IPS DF 4.7 (cell line): Measurements from ENCODE around the gene MYH15.

Source experiments
- DNase-seq: peaks from one replicate; pipeline ENCODE4 v3.0.0-alpha.2; 2013; ENCODE audit warnings: low spot score; ENCODE audit errors: extremely low read depth

MYH15 gene

DNA sequence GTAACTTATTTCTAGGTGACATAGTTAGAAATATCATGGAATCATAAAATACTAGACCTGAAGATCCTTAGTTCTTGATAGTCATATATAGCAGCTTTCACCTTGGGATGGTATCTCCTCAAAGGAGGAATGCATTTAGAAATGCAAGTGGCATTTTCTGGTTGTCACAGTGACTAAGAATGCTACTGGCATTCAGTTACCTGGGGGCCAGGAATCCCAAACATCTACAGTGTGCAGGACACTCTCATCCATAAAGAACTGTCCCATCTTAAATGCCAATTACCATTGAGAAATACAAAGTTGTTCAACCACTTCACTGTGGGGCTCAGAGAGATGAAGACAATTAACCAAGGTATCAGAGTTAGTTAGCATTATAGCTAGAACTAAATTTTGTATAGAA, 36.7 kb downstream of the MYH15 start:
- DNase-seq, result no peak

DNA sequence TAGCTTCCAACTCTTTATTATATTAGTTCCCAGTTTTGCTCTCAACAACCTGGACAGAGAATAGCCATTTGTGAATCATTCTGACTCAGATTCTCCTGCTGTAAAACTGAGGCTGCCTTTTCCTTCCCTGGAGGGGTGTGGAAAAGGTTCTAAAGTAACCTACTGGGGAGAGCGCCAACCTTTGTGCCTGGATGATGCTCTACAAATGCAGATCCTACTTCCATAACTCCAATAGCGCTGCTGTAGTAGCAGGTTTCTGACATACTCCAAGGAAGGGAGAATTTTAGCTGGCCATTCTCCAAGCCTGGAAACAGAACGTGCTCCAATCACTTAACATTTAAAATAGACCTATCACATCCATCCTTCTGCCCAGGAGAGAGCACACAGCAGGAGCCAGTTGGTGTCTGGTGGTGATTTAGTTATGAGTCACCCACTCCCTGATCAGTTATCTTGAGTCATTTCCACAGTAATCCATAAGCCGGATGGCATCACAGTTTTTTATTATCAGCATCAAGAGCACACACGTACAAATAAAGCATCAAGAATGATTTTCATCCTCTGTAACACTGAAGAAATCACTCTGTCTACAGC, 38.3 kb downstream of the MYH15 start:
- no peak for DNase-seq

DNA sequence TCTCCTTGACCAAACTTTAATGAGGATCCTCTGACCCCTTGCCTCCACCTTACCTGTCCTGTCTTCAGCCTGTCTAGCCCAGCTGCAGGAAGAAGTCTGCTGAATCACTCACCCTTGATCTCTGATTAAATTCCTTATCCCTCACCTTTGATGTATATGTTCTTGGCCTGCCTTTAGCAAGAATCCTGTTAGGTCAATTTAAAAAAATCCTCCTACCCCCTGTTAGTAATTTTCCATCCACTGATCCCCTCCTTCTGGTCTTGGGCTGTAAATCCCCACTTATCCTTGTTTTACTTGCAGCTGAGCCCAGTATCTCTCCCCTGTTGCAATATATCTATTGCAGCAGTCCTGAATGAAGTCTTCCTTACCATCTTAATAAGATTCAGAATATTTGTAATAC, 39.0 kb downstream of the MYH15 start:
- no peak for DNase-seq

DNA sequence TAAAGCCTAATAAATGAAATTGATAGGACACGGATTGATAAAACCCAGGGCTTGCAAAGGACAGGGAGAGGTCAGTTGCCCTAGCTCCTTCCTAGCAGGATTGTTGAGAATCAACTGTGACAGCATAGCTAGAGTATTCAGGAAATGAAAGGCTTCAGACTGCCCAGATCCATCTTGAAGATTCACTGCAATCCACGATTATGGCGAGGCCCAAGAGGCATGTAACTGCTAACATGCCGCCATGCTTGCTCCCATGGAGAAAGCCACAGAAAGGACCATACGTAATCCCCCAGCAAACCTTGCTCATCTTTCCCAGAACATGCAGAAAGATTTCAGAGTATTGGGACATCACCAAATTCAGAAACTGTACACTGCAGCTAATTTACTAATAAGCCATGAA, 41.3 kb downstream of the MYH15 start:
- DNase-seq, result no peak

DNA sequence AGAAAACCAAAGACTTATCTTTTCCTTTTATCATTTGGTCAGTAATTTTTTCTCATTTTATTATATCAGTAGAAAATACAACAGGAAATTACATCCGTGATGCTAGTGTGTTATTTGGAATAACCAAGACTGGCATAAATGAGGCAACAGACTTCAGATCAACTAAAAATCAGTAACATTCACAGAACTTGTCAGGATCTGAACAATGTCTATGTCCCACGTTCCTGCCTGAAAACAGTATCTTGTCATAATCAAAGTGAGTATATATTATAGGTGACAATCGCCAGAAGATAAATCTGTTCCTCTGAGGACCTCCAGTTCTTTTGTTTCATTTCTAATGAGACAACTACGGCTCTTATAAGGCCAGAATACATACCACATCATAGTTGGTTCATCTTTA, 41.8 kb downstream of the MYH15 start:
- no peak for DNase-seq

DNA sequence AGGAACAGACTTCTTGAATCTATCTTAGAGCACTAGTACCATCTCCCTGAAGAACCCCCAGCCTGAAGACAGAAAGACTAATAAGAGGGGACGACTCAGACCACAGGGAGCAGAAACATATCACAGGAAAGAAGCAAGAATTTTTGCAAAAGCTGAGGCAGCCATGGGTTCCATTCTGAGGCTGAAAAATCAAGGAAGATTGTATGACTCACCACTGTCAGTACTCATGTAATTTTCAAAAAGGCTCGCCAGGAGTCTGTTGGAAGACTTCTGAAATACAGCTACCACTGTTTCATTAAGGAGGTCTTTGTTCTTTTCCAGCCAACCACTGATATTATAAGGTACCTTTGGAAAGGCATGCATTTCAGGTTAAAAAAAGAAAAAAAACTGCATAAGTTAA, 47.5 kb downstream of the MYH15 start:
- DNase-seq, result no peak

DNA sequence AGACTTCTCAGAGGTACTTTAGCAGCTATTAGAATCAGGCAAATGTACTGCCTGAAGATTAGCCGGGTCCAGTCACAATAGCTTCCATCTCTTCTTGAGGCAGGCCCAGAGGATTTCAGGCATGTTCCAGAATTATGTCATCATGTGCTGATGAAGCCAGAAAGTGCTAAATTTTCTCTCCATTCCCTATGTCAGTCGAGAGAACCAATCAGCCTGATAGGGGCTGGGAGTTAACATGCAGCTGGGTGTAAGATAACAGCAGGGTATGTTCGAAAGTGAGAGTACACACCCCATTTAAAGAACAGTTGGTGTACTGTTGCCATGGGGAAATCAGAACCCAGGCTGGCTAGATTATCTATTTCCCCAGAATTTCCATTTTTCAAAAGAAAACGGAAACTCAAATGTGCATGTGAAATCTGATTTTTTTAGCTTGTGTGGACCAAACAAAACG, 48.7 kb downstream of the MYH15 start:
- DNase-seq, result no peak

DNA sequence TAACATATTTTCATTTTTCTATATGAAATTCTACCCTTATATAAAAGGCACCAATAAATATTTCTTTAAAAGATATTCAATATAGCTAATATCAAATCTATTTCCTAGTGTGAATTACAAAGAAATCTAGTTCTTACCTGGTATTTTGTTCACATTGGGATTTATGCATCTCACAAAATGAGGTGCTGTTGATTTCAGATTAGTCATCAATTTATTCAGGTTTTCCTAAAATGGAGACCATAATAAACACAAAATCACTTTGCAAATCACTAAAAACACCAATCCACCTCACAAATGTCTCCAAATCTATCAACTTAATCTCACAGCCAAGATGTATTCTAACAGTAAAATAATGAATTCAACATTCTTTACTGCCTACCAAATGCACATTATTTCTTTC, 51.2 kb downstream of the MYH15 start:
- no peak for DNase-seq

DNA sequence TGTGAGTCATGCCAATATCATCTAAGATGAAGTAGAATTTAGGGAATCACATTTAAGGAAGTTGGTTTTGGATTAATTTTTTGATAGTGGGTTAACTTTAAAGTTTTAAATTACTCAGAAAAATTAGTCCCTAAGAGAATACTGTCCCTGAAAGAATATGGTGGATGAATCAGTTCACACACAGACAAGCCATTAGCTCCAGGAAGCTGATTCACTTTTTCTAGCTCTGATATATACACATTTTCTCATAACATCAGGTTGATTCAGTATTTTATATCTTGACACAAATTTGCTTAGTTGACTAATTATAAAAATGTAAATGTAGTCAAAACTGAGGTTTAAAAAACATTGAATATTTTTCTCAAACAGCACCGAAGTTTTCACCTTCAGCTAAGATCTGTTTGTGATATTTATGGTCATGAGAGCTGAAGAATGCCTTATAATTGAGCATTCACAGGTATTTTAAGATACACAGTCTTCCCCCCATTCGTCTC, 55.1 kb downstream of the MYH15 start:
- no peak for DNase-seq

DNA sequence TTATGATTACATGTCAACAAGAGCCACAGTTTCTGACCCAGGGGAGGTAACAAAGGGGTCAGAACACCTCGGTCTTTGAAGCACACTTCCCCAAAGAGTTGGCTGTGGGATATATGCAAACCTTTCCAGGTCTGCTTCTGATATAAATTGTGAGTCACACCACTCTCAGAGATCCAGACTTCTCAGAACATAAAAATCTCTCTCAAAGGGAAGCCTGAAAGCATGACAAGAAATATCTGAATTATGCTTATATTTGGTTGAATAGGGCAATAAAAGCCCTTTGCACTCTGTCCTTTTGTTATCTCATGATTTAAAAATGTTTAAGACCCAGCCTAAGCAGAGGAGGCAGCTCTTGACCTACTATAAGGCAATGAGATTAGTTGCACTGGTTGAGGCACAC, 56.8 kb downstream of the MYH15 start:
- DNase-seq, result no peak

DNA sequence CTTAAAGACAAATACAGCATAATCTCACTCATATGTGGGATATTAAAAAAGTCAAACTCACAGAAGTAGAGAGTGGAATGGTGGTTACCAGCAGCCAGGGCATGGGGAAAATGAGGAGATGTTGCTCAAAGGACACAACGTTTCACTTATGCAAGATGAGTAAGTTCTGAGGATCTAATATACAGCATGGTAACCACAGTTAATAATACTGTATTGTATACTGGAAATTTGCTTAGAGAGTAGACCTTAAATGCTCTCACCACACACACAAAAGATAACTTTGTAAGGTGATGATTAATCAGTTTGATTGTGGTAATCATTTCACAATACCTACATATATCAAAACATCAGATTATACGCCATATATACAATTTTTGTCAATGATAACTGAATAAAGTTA, 60.0 kb downstream of the MYH15 start:
- DNase-seq, result no peak

DNA sequence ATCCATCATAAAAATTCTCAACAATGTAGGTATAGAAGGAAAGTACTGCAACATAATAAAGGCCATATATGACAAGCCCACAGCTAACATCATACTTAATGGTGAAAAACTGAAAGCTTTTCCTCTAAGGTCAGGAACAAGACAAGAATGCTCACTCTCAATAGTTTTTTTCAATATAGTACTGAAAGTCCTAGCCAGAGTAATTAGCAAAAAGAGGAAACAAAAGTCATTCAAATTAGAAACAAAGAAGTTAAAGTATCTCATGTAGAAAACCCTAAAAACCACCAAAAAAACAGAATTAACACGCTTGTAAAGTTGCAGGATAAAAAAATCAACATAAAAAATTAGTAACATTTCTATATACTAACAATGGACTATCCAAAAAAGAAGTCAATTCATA, 61.8 kb downstream of the MYH15 start:
- no peak for DNase-seq

DNA sequence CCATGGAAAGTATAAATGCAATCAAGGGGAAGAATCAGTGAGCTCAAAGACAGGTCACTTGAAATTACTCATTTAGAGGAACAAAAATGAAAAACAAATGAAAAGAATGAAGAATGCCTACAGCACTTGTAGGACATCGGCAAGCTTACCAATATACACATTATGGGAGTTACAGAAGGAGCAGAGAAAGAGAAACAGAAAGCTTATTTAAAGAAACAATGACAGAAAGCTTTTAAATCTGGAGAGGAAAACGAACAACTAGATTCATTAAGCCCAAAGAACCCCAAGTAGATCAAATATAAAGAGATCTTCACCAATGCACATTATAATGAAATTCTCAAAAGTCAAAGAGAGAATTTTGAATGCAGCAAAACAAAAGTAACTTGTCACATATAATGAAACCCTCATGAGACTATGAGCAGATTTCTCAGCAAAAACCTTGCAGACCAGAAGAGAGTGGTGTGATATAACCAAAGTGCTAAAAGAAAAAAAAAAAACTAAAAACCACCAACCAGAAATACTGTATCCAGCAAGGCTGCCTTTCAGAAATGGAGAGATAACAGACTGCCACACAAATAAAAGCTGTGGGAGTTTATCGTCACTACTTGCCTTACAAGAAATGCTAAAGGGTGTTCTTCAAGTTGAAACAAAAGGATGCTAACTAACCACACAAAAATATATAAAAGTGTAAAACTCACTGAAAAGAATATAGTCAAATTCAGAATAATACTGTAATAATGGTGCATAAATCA, 63.1 kb downstream of the MYH15 start:
- DNase-seq, result no peak

DNA sequence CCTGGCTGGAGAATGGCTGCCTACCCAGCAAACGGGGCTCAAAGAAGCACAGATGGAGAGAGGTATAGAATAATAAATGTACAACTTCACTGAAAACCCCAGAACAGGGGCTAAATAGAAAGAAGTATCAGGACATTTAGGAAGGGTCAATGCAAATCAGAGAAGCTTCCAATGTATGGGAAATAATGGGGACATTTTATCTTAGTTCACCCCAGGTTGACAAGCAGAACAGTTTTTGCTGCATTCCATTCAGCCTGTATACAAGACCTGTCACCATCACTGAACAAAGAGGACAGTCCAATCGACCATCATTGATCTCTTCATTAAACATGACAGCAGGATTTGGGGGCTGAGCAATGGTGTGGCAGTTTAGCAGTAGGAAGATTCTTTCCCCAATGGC, 68.1 kb downstream of the MYH15 start:
- DNase-seq, result no peak

DNA sequence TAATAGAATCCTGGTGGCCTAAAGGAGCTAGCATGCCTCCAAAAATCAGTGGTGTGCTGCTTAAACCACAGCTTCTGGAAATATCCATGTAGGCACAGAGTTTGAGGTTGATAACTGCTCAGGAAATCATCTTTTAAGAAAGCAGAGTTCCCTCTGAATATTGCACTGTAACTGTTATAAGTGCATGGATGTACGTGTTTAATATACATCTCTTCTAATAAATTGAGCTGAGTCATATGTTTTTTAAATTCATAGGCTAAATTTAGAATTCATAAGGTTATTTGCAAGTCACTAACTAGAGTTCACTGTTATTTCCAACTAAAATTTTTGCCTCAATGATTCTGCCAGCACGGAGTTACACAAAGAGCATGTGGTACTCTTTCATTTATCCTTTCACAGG, 68.9 kb downstream of the MYH15 start:
- DNase-seq, result no peak

DNA sequence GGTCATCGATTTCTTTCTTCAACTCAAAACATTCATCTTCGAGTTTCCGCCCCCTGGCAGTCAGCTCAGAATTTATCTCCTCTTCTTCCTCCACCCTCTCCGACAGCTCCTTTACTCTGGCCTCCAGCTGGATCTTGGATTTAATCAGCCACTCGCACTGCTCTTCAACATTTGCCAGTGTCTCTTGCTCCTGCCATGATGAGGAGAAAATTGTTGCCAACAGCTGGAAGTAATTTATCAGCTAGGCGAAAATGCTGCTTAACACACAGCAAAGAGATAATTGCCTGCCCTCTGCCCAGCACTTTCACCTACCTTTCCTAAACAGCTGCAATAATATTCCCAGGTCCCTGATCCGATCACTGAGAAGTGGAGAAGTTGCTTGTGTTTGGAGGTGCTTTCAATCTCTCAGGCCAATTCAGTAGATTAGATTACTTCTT, 69.3 kb downstream of the MYH15 start:
- DNase-seq, result no peak

DNA sequence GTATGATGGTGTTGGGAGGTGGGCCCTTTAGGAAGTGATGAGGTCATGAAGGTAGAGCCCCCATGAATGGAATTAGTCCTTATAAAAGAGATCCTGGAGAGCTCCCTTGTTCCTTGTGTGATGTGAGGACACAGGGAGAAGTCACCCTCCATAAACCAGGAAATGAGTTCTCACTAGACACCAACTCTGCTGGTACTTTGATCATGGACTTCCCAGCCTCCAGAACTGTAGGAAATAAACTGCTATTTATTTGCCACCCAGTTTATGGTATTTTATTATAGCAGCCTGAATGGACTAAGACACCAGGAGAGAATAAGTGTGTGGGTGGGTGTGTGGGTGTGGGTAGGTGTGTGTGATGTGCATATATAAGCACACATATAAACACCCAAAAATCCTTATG, 71.9 kb downstream of the MYH15 start:
- no peak for DNase-seq

DNA sequence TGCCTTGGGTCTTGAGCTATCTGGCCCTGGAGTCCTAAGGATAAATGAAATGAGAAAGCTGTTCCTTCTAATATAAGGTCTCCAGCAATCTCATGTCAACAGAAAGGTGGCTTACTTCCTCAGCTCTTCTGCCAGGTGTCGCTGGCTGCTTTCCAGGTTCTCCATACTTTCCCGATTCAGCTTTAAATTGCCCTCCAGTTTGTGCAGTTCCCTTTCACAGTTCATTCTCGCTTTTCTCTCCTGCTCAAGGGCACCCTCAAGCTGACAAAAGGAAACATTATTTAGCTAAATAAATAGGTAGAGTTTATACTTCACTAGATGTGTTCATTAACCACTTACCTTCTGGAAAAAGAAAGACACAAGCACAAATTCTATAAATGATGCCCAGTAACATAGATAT, 73.0 kb downstream of the MYH15 start:
- DNase-seq, result no peak

DNA sequence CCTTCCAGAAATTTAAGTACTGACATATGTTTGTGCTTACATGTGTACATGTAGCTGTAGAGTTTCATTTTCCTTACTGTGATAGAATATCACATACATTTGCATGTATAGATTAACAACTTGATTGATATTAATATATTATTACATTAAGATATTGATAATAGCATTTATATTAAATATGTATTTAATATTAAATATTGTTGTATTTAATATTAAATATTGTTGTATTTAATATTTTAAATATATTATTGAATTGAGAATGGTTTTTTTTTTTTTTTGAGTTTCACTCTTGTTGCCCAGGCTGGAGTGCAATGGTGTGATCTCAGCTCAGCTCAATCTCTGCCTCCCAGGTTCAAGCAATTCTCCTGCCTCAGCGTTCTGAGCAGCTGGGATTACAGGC, 76.5 kb downstream of the MYH15 start:
- no peak for DNase-seq

DNA sequence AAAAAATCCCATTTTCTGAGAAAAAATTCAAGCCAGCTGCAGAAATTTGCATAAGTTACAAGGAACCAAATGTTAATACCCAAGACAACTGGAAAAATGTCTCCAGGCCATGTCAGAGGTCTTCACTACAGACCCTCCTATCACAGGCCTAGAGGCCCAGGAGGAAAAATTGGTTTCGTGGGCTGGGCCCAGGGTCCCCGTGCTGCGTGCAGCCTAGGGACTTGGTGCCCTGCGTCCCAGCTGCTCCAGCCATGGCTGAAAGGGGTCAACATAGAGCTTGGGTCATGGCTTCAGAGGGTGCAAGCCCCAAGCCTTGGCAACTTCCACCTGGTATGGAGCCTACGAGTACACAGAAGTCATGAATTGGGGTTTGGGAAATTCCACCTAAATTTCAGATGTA, 78.0 kb downstream of the MYH15 start:
- no peak for DNase-seq

DNA sequence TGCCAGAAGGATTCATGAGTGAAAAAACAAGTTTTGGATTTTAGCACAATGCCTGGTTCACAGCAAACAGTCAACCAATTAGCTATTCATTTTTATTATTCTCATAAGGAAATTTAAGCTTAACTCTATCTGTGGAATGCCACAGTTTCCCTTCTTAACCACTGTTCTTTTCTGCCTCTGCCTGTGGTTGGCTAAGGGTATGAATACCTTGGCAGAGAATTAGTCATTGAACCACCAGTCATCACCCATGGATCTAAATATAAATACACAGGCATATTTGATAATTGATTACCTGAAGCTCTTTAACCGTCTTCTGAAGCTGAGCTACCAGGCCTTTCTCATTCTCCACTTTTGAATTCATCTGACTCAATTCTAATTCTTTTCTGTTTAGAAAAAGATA, 79.9 kb downstream of the MYH15 start:
- no peak for DNase-seq

DNA sequence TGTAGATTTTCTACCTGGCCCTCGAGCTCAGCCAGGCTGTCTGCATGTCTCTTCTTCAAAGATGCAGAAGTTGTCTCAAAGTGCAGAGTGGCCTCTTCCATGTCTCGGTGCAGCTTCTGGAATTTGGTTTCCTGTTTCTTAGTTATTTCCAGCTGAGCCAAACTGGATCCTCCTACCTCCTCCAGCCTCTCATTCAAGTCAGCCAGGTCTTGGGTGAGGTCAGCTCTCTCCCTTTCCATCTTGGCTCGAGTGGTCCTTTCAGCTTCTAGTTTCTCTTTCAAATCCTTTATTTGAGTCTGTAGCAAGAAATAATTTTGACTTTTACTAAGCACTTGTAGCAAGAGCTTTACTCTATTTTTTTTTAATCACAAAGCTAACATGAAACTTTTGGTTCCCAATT, 81.8 kb downstream of the MYH15 start:
- DNase-seq, result no peak

DNA sequence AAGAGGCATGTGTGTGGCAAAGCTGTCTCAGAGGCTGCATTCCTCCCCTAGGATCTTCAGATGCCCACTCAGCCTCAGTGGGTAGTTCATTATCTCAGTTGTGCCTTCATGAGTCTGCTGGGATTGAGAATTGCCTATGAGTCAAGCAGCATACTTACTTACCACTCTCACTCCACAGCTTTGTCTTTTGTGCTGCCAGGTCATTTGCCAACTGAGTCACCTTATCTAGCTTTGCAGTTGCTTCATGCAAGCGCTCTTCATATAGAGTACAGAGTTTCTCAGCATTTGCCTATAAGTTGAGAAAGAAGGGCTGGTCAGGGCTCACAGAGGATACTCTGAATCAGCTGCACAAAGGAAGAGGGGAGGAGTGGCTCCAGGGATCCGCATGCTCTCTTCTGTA, 89.5 kb downstream of the MYH15 start:
- DNase-seq, result no peak
